ENCODE measurements around the gene ACVRL1. TPM values are rescaled to one million over a fixed set of nuclear protein-coding genes. Genes with fewer than 3 reads are reported as not detected.

The ACVRL1 gene
- polyA plus RNA-seq, 1 donor = 28.2 TPM

- no peak for DNase-seq
Measured at GRCh38 chr12:51915003-51915625, 7.8 kb downstream of the ACVRL1 start.

- DNase-seq = no peak
Measured at GRCh38 chr12:51915951-51916350, 8.6 kb downstream of the ACVRL1 start.

- no peak for DNase-seq
Measured at GRCh38 chr12:51917041-51917590, 9.8 kb downstream of the ACVRL1 start.

GRCh38 chr12:51917746-51918453 lies 10.6 kb downstream of the ACVRL1 start:
- no peak for DNase-seq

GRCh38 chr12:51920046-51920445 lies 12.7 kb downstream of the ACVRL1 start:
- no peak for DNase-seq

GRCh38 chr12:51921017-51921725 lies 13.9 kb downstream of the ACVRL1 start:
- DNase-seq = no peak

- DNase-seq = no peak
Measured at GRCh38 chr12:51922146-51922545, 14.8 kb downstream of the ACVRL1 start.

GRCh38 chr12:51922762-51923505 lies 15.6 kb downstream of the ACVRL1 start:
- DNase-seq = no peak

GRCh38 chr12:51923506-51924365 lies 16.4 kb downstream of the ACVRL1 start:
- DNase-seq = no peak

GRCh38 chr12:51924551-51925319 lies 17.4 kb downstream of the ACVRL1 start:
- no peak for DNase-seq

- DNase-seq = no peak
Measured at GRCh38 chr12:51925346-51926063, 18.2 kb downstream of the ACVRL1 start.

- no peak for DNase-seq
Measured at GRCh38 chr12:51926064-51926632, 18.8 kb downstream of the ACVRL1 start.

GRCh38 chr12:51926718-51927117 lies 19.4 kb downstream of the ACVRL1 start:
- no peak for DNase-seq

- DNase-seq = no peak
Measured at GRCh38 chr12:51932218-51933076, 25.1 kb downstream of the ACVRL1 start.

- no peak for DNase-seq
Measured at GRCh38 chr12:51934080-51934479, 26.8 kb downstream of the ACVRL1 start.

GRCh38 chr12:51937926-51938325 lies 30.6 kb downstream of the ACVRL1 start:
- no peak for DNase-seq

GRCh38 chr12:51938726-51939125 lies 31.4 kb downstream of the ACVRL1 start:
- no peak for DNase-seq

- no peak for DNase-seq
Measured at GRCh38 chr12:51941011-51941581, 33.8 kb downstream of the ACVRL1 start.
